ENCODE results near the gene EIF2S2. TPM values are rescaled to one million over a fixed set of nuclear protein-coding genes. Genes with fewer than 3 reads are reported as not detected.
A peak's percentile ranks its signal among the peaks of the same experiment; 100 is the strongest.

The EIF2S2 gene
- total RNA-seq, 1 experiment from 2014 or later, result 83.5 TPM

DNA sequence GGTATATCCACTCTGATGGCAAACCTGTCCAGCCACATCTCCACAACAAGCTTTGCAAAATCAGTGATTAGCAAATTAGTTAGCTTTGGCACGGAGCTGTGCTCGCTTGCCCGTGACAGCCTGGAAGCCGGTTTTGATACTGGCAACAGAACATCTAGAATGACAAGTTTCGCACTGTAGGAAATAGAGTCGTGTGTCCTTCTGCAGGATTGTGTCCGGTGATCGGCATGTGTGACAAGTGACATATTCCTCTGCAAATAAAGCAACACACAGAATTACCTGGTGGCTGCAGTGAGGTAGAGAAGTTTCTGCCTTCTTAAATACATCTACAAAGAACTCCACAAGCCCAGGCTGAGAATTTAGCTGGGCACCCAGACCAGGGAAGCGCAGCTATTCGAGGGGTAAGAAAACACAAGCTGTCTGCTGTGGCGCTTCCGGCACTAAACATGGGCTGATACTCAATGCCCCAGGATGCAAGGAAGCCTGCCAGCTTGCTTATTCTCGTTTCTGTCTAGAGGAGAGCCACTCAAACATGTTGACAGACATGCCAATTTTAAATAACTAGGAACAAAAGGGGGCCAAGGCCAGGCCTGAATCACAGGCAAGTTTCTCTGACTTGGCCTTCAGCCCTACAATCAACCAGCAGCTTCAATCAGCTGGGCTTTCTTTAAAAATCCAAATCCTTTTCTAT lies 22.2 kb downstream of the EIF2S2 start:
- H4K20me1 ChIP-seq (ENCODE audit: insufficient read depth, low read depth, low read length), result peaks cover 25% of the 10 kb centered on the region
- H3K4me1 ChIP-seq (ENCODE audit: low read length), result peaks cover under 1% of the 10 kb centered on the region
- H2AFZ ChIP-seq (ENCODE audit: low read length), result no peak overlapping the region
- no peaks in the 10 kb centered on the region for H3K9me3 ChIP-seq (ENCODE audit: low read length)
- no peak overlapping the region for H3K4me3 ChIP-seq (ENCODE audit: low read length)
- H3K4me2 ChIP-seq (ENCODE audit: low read depth, low read length, poor library complexity, severe bottlenecking), result no peak overlapping the region
- peaks cover 61% of the 10 kb centered on the region for H3K36me3 ChIP-seq (ENCODE audit: insufficient read depth, low read length)
- no peak overlapping the region for H3K9ac ChIP-seq (ENCODE audit: low read length)
- no peak overlapping the region for H3K27ac ChIP-seq (ENCODE audit: low read length)
- peaks cover 37% of the 10 kb centered on the region for H3K79me2 ChIP-seq (ENCODE audit: low read length)
- DNase-seq, result no peak
- no peaks in the 10 kb centered on the region for H3K27me3 ChIP-seq (ENCODE audit: low read length)
- H3K9me2 ChIP-seq (replicated peaks; ENCODE audit: insufficient read depth, low read length), result no peaks in the 10 kb centered on the region

DNA sequence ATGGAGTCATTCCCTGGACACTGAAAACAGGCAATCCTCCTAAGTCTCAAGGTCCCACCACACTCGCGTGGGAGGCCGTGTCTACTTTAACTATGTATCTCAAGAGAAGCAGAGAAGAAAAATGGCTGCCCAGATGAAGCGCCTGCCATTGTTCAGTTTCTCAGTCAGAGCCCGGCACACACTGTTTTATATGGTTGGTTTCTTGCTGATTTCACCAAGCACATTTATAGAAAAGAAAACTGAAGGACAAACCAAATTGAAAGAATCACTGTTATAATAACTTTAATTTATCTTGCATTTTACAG lies 22.9 kb downstream of the EIF2S2 start:
- Histone ChIP-seq H3K79me2 (ENCODE audit: low read length) (peaks cover 36% of the 10 kb centered on the region), H3K9me3 (ENCODE audit: low read length) (no peaks in the 10 kb centered on the region), H3K27ac (ENCODE audit: low read length) (no peak overlapping the region), H3K36me3 (ENCODE audit: insufficient read depth, low read length) (peaks cover 56% of the 10 kb centered on the region), H4K20me1 (ENCODE audit: insufficient read depth, low read depth, low read length) (peaks cover 26% of the 10 kb centered on the region), H3K27me3 (ENCODE audit: low read length) (no peaks in the 10 kb centered on the region), H3K4me3 (ENCODE audit: low read length) (no peak overlapping the region), H3K4me1 (ENCODE audit: low read length) (peaks cover 7% of the 10 kb centered on the region), H3K9me2 (replicated peaks; ENCODE audit: insufficient read depth, low read length) (no peaks in the 10 kb centered on the region), H3K4me2 (ENCODE audit: low read depth, low read length, poor library complexity, severe bottlenecking) (no peak overlapping the region), H2AFZ (ENCODE audit: low read length) (no peak overlapping the region), H3K9ac (ENCODE audit: low read length) (no peak overlapping the region)
- no peak for DNase-seq

DNA sequence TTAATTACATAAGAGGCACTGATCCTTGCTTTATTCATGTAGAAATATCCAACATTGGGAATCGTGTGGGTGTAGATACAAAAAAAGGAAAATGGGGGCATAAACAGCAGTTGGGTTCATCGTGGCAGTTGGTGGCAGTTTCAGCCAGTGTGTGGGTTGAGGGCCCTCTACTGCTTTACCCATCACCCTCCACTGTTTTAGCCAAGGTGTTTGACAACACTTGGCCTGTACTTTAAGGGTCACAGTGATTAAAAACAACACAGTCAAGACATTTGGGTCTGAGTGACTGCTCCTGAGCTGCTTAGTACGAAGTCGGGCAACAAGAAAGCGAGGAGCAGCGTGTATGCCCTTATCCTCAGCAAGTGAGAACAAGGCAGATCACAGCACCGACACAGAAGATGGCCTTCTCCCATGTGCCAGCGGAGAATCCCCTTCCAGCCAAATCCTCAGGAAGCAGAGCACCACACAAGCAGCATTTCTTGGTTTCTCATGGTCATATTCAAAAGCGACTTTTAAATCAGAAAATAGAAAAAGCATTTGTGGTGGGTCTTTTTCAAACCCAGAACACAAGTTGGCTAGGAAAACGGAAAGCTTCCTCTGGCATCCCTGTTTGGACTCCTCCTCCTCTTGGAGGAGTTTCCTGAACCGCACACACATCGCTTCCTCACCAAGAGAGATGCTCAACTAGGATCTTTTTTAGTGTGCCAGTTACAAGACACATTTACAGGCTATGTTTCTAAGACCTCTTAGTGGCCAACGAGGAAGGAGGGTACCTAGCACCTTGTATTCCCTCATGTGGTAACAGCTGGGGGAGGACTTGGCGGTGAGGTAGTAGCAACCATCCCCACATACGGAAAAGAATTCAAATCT lies 23.5 kb downstream of the EIF2S2 start:
- no peak overlapping the region for H2AFZ ChIP-seq (ENCODE audit: low read length)
- no peak overlapping the region for H3K4me3 ChIP-seq (ENCODE audit: low read length)
- H3K27me3 ChIP-seq (ENCODE audit: low read length), result no peaks in the 10 kb centered on the region
- peaks cover 50% of the 10 kb centered on the region for H3K36me3 ChIP-seq (ENCODE audit: insufficient read depth, low read length)
- DNase-seq, result no peak
- H3K9ac ChIP-seq (ENCODE audit: low read length), result no peak overlapping the region
- H3K4me1 ChIP-seq (ENCODE audit: low read length), result peaks cover 13% of the 10 kb centered on the region
- no peaks in the 10 kb centered on the region for H3K9me2 ChIP-seq (replicated peaks; ENCODE audit: insufficient read depth, low read length)
- peaks cover 33% of the 10 kb centered on the region for H3K79me2 ChIP-seq (ENCODE audit: low read length)
- no peak overlapping the region for H3K4me2 ChIP-seq (ENCODE audit: low read depth, low read length, poor library complexity, severe bottlenecking)
- H4K20me1 ChIP-seq (ENCODE audit: insufficient read depth, low read depth, low read length), result peaks cover 26% of the 10 kb centered on the region
- no peaks in the 10 kb centered on the region for H3K9me3 ChIP-seq (ENCODE audit: low read length)
- H3K27ac ChIP-seq (ENCODE audit: low read length), result no peak overlapping the region

DNA sequence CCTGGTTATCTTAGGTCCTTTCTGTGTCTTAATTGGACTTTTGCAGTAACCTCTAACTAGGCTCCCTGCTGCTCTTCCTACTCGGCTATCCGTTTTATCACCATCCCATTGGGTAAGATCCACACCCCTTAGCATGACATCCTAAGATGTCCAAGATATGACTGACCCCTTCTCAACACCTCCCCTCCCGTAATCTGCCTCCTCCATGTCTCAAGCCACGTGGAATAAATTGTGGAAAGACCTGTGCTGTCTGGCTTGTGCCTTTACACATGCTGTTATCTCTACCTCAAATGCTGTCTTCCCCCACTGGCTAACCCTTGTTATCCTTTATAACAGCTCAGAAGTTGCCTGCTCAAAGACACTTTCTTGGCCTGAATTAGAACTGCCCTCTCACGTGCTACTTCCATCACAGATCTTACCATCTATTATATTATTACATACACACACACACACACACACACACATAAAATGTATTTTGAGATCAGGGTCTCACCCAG lies 26.5 kb downstream of the EIF2S2 start:
- H3K27ac ChIP-seq (ENCODE audit: low read length), result no peak overlapping the region
- no peak overlapping the region for H3K4me3 ChIP-seq (ENCODE audit: low read length)
- H3K79me2 ChIP-seq (ENCODE audit: low read length), result peaks cover 19% of the 10 kb centered on the region
- H3K27me3 ChIP-seq (ENCODE audit: low read length), result no peaks in the 10 kb centered on the region
- H3K4me2 ChIP-seq (ENCODE audit: low read depth, low read length, poor library complexity, severe bottlenecking), result no peak overlapping the region
- H3K9me2 ChIP-seq (replicated peaks; ENCODE audit: insufficient read depth, low read length), result no peaks in the 10 kb centered on the region
- H3K9ac ChIP-seq (ENCODE audit: low read length), result no peak overlapping the region
- peak; percentile 42 for DNase-seq
- no peak overlapping the region for H2AFZ ChIP-seq (ENCODE audit: low read length)
- peaks cover 27% of the 10 kb centered on the region; the same call in 1 of the 2 replicates for H3K36me3 ChIP-seq (ENCODE audit: insufficient read depth, low read length)
- peaks cover 23% of the 10 kb centered on the region; the same call in 1 of the 2 replicates for H4K20me1 ChIP-seq (ENCODE audit: insufficient read depth, low read depth, low read length)
- H3K9me3 ChIP-seq (ENCODE audit: low read length), result no peaks in the 10 kb centered on the region
- peaks cover 19% of the 10 kb centered on the region for H3K4me1 ChIP-seq (ENCODE audit: low read length)

DNA sequence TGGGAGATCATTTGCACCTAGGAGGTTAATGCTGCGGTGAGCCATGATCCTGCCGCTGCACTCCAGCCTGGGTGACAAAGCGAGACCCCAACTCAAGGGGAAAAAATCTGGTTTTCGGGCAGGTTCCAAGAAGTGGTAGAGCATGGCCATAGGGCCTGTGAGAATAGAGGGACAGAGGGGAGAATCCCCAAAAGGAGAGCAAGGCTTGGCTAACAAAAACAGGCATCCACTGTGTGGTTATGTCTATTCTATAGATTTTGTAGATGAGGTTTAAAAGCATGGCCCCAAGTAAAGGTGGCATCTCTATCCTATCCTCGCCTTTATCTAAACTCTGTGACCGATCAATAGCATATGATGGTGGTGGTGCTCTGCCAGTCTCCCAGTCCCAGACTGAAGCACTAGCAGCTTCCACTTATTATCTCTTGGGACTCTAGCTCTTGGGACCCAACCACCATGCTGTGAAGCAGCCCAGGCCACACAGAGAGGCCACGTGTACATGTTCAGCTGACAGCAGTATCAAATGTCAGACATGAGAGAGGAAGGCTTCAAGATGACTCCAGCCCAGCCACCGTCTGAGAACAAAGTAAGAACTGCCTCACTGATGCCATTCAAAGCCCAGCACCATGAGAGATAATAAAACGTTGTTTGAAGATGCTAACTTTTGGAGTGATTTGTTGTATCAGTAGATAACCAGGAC lies 27.7 kb downstream of the EIF2S2 start:
- Histone ChIP-seq H3K36me3 (ENCODE audit: insufficient read depth, low read length) (peaks cover 17% of the 10 kb centered on the region; the same call in 1 of the 2 replicates), H3K9me3 (ENCODE audit: low read length) (no peaks in the 10 kb centered on the region), H2AFZ (ENCODE audit: low read length) (no peak overlapping the region), H3K9me2 (replicated peaks; ENCODE audit: insufficient read depth, low read length) (no peaks in the 10 kb centered on the region), H4K20me1 (ENCODE audit: insufficient read depth, low read depth, low read length) (peaks cover 15% of the 10 kb centered on the region; the same call in 1 of the 2 replicates), H3K27me3 (ENCODE audit: low read length) (no peaks in the 10 kb centered on the region), H3K79me2 (ENCODE audit: low read length) (peaks cover 11% of the 10 kb centered on the region), H3K4me1 (ENCODE audit: low read length) (peaks cover 19% of the 10 kb centered on the region), H3K4me2 (ENCODE audit: low read depth, low read length, poor library complexity, severe bottlenecking) (peak overlapping the region; percentile 7), H3K4me3 (ENCODE audit: low read length) (no peak overlapping the region), H3K9ac (ENCODE audit: low read length) (no peak overlapping the region), H3K27ac (ENCODE audit: low read length) (peak overlapping the region; percentile 30; the same call in 1 of the 2 replicates)
- DNase-seq, result peak; percentile 87

DNA sequence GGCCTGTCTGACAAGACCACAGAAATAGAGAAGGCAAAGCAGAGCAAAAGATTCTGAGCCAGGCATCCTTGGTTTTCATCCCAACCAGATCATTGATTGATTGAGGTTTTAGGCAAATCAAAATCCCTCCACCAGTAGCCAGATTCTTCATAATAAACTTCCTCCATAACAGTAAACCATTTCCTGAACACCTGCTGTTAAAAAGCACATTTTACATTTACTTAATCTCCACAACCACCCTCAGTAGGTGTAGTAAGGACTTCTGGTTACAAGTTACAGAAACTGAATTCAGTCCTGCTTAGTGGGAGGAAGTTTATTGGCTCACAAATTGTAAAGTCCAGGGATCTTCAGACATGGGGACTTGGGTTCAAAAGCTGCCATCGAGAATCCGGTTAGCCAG lies 28.3 kb downstream of the EIF2S2 start:
- H3K9ac ChIP-seq (ENCODE audit: low read length), result no peak overlapping the region
- peaks cover 8% of the 10 kb centered on the region for H3K79me2 ChIP-seq (ENCODE audit: low read length)
- H4K20me1 ChIP-seq (ENCODE audit: insufficient read depth, low read depth, low read length), result peaks cover 15% of the 10 kb centered on the region; the same call in 1 of the 2 replicates
- peaks cover 19% of the 10 kb centered on the region for H3K4me1 ChIP-seq (ENCODE audit: low read length)
- no peak overlapping the region for H3K4me2 ChIP-seq (ENCODE audit: low read depth, low read length, poor library complexity, severe bottlenecking)
- H3K9me3 ChIP-seq (ENCODE audit: low read length), result no peaks in the 10 kb centered on the region
- H3K27me3 ChIP-seq (ENCODE audit: low read length), result no peaks in the 10 kb centered on the region
- H3K36me3 ChIP-seq (ENCODE audit: insufficient read depth, low read length), result peaks cover 11% of the 10 kb centered on the region; the same call in 1 of the 2 replicates
- H2AFZ ChIP-seq (ENCODE audit: low read length), result no peak overlapping the region
- H3K4me3 ChIP-seq (ENCODE audit: low read length), result no peak overlapping the region
- H3K27ac ChIP-seq (ENCODE audit: low read length), result peak overlapping the region; percentile 30; the same call in 1 of the 2 replicates
- DNase-seq, result peak; percentile 41
- no peaks in the 10 kb centered on the region for H3K9me2 ChIP-seq (replicated peaks; ENCODE audit: insufficient read depth, low read length)

DNA sequence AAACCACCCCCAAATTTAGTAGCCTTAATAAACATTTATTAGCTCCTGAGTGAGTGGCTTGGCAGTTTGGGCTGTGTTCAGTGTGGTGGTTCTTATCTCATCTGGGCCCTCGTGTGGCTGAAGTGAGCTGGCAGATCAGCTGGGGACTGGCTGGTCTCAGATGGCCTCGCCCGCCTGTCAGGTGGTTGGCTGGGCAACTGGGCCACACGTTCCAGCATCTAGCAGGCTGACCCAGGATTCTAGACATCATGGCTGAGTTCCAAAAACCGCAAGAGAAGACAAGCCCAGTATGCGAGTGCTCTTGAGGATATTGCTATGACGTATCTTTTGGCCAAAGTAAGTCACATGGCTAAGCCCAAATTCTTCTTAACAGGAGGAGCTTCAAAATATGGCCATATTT lies 28.9 kb downstream of the EIF2S2 start:
- Histone ChIP-seq H3K79me2 (ENCODE audit: low read length) (peaks cover 1% of the 10 kb centered on the region), H3K27ac (ENCODE audit: low read length) (no peak overlapping the region), H3K9ac (ENCODE audit: low read length) (no peak overlapping the region), H3K4me3 (ENCODE audit: low read length) (no peak overlapping the region), H3K9me2 (replicated peaks; ENCODE audit: insufficient read depth, low read length) (no peaks in the 10 kb centered on the region), H2AFZ (ENCODE audit: low read length) (no peak overlapping the region), H4K20me1 (ENCODE audit: insufficient read depth, low read depth, low read length) (peaks cover 11% of the 10 kb centered on the region; the same call in 1 of the 2 replicates), H3K9me3 (ENCODE audit: low read length) (no peaks in the 10 kb centered on the region), H3K36me3 (ENCODE audit: insufficient read depth, low read length) (peaks cover 5% of the 10 kb centered on the region; the same call in 1 of the 2 replicates), H3K4me2 (ENCODE audit: low read depth, low read length, poor library complexity, severe bottlenecking) (no peak overlapping the region), H3K4me1 (ENCODE audit: low read length) (peaks cover 19% of the 10 kb centered on the region), H3K27me3 (ENCODE audit: low read length) (no peaks in the 10 kb centered on the region)
- DNase-seq, result no peak
